HG02623 (cell line): ENCODE results near the gene SLC34A1.

ENCODE experiments used
- ATAC-seq: cut with Tn5 transposase; IDR thresholded peaks from one replicate; pipeline ENCODE4 v1.9.1; 2021; ENCODE audit warnings: moderate library complexity; ENCODE audit not compliant: unreplicated experiment

SLC34A1 gene

DNA sequence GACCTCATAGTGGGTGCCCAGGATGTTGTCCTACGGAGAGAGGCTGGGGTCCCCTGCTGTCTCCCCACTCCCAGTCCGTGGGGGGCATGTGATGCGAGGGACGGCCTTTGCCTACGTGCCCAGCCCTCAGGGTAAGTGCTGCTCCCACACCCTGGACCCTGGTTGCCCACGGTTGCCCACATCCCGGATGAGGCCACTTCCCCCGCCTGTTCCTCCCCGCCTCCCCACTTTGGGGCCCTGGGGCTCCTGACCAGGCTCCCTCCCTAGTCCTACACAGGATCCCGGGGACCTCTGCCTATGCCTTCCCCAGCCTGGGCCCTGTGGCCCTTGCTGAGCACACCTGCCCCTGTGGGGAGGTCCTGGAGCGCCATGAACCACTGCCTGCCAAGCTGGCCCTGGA lies 1.5 kb downstream of the SLC34A1 start:
- ATAC-seq, result no peak

DNA sequence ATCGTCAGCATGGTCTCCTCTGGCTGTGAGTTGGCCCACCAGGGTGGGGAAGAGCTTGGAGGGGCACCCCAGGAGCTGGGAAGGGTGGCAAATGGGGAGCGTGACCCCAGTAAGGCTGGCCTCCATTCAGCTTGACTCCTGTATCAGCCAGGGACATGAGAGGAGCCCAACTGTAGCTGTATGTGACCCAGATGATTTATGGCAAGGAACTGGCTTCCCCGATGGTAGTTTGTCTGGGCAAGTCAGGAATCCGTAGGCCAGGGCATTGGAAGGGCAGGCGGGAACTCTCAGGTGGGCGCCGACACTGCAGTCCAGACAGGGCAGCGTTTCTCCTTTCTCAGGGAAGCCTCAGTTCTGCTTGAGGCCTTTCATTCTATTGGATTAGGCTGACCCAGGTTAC lies 2.3 kb downstream of the SLC34A1 start:
- no peak for ATAC-seq

DNA sequence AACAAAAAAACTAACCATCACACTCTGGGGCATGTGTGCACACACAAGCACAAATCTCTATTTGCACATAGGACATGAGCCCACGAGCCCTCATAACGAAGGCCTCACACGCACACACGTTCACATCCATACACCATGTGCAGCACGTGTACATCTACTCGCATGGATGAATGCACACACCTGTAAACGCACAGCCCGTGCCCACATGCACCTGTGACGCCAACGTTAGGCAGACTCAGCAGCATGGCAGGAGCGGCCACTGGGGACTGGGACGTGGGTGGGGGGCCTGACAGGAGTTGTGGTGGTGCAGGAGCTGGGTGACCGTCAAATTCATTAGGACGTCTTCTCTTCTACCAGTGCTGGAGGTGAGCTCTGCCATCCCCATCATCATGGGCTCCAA lies 3.2 kb downstream of the SLC34A1 start:
- no peak for ATAC-seq

DNA sequence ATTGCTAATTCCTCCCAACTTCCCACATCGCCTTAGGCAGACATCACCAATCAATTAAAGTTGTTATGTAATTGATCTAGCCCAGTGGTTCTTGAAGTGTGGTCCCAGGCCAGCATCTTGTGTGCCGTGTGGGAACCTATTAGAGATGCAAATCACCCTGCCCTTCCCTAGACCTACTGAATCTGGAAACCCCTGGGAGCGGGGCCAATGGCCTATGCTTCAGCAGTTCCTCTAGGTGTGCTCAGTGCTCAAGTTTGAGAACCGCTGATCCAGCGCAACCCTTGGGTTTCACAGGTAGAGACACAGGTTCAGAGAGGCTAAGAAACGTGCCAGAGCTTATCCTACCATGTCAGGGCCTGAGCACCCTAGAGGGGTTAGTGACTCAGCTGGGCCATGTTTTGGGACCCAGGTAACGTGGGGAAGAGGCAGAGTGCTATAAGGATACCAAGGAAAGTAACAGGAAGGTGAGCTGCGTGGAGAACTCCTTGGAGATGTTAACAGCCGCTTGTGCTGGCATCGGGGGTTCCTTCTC lies 4.4 kb downstream of the SLC34A1 start:
- ATAC-seq, result no peak

DNA sequence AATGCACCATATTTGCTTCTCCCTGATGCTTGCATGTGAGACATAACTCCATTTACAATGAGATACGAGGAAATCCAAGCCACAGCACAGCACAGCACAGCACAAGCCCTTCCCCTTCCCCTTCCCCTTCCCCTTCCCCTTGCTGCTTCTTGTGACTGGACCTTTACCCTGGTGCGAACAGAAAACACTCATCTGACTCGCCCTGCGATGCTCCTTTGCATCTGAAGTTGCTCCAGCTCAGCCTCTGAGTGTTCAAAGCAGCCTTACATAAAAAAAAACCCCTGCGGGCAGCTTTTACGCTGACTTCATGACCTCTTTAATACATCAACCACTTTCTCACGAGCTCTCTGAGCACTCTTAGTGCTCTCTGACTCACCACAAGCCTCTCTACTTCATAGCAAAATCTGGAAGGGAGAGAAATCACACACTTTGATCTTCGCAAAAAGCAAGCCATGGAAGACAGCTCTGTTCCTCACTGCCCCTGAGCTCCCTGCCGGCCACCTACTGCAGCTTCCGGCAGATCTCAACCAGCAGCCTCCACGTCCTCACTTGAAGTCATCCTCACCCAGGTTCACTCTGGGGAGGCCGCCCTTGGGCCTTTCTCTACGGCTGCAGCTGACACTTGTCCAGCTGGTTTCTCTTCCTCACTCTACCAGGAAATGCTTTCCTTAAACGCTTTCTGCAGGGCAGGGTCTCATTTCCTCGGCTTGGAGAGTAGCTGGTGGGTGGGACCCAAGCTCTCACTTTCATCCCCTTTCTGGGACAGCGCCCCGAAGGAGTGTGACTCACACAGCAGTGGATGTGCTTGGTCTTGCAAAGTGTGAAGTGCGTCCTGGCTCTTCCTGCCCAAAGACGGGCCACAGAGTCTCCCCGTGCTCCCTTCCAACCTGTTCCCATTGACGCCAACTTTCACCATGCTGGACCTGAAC lies 5.3 kb downstream of the SLC34A1 start:
- no peak for ATAC-seq

DNA sequence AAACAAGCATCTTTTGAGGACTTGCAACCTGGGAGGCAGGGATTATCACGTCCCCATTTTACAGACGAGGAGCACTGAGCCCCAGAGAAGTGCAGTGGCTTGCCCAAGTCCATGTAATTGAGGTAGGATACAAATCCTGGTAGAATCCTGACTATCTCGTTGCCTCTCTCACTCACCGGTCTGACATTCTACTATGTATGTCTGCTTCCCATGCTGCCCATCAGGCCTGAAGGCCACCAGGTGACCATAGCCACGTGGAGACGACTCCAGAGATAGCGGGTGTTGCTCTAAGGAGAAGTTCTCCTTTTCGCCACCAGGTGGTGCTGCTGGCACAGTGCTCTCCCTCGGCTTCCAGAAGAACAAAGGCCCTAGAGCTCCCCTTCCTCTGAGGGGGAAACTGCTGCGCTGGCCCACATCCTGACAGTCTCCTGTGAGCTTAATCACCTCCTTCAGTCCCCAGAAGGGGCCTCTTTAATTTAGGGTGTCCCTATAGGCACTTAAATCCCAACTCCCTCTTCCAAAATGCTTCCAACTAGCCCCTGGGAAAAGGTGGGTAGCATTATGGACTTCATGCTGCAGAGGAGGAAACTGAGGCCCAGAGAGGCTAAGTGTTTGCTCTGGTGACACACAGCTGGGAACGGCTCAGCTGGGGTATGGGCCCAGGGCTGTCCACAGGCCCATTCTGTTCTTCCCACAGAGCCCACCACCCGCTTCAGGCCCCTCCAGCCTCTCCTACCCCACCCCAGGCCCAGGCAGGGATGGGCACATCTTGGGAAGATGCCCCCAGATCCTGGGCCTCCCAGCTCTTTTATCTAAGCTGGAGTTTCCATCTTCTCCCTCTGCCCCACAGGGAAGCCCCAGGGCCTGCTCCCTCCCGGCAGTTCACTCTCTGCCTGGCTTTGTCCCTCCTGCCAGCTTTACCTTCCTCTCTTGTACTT lies 6.4 kb downstream of the SLC34A1 start:
- no peak for ATAC-seq

DNA sequence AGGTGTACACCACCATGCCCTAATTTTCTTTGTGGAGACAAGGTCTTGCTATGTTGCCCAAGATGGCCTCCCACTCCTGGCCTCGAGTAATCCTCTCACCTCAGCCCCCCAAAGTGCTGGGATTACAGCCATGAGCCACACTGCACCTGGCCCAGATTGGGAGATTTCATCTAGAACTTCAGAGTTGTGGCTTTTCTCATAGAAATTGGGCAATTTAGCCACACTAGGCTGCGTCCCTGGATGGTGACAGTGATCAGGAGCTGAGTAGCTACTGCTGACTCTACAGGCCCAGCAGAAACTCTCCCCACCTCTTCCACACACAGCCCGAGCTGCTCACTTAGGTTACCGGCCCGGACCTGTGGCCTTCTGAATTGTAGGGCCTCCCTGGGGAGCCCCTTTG lies 8.5 kb downstream of the SLC34A1 start:
- ATAC-seq, result no peak

DNA sequence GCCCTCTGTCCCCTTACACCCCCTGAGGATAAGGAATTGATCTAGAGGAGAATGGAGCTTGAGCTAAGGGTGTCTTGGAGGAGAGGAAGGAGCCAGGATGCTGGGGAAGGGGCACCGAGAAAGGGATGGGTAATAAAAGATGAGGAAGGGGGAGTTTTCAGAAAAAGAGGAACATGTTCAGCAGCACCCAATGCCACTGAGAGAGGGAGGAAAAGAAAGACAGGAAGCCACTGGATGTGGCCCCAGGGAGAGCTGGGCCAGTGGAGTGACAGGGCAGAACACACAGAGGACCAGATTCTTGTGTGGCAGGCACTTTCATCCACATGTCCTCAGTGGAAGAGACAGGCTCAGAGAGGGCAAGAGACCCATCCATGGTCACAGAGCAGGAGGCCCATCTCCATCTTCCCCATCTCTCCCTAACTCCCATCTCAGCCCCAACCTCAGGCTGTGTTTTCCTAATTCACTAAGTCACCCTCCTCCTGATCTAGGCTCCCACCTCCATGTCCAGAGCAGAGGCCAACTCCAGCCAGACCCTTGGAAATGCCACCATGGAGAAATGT lies 9.1 kb downstream of the SLC34A1 start:
- no peak for ATAC-seq

DNA sequence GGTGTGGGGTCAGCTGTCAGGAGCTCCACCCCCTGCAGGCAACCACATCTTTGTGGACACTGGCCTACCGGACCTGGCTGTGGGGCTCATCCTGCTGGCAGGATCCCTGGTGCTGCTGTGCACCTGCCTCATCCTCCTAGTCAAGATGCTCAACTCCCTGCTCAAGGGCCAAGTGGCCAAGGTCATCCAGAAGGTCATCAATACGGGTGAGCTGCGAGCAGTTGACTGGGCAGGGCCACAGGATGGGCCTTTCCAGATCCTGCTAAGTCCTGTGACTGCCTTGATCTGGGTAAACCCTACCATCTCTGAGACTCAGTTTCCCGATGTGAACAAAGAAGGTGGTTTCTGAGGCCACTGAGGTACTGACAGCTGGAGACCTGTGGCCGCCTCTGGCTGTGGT lies 9.8 kb downstream of the SLC34A1 start:
- no peak for ATAC-seq

DNA sequence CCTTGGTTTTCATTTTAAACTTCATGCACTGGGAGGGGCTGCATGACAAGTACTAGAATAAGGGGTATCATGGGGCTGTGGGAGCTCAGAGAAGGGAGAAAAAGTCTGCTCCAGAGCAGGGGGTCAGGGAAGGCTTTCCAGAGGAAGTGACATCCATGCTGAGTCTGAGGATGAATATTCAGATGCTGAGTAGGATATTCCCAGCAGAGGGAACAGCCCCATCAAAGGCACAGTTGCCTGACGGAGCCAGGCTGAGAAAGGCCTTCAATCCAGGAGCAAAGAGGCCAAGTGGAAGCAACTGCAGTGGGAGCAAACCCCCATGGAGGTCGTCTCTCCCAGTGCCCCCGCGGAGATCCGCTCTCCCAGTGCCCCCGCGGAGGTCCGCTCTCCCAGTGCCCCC lies 11.8 kb downstream of the SLC34A1 start:
- ATAC-seq, result no peak

DNA sequence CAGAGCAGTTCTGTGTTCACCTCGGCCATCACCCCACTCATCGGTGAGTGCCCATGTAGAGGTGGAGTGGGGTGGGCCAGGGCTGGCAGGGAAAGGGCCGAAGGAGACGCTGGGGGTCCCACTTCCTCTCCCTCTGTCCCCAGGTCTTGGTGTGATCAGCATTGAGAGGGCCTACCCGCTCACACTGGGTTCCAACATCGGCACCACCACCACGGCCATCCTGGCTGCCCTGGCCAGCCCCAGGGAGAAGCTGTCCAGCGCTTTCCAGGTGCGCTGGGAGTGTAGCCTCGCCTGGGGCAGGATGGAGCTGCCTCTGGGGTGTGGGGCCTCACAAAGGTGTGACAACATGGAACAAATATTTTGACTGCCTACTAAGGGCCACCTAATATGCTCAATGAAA lies 12.6 kb downstream of the SLC34A1 start:
- ATAC-seq, result no peak

DNA sequence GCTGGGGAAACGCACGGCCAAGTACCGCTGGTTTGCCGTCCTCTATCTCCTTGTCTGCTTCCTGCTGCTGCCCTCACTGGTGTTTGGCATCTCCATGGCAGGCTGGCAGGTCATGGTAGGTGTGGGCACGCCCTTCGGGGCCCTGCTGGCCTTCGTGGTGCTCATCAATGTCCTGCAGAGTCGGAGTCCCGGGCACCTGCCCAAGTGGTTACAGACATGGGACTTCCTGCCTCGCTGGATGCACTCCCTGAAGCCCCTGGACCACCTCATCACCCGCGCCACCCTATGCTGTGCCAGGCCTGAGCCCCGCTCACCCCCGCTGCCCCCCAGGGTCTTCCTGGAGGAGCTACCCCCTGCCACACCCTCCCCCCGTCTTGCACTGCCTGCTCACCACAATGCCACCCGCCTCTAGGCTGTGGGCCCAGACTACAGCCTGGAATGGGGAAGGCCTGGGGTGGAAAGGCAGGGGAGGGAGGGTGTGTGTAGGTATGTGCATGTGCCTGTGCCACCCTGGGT lies 13.7 kb downstream of the SLC34A1 start:
- no peak for ATAC-seq

DNA sequence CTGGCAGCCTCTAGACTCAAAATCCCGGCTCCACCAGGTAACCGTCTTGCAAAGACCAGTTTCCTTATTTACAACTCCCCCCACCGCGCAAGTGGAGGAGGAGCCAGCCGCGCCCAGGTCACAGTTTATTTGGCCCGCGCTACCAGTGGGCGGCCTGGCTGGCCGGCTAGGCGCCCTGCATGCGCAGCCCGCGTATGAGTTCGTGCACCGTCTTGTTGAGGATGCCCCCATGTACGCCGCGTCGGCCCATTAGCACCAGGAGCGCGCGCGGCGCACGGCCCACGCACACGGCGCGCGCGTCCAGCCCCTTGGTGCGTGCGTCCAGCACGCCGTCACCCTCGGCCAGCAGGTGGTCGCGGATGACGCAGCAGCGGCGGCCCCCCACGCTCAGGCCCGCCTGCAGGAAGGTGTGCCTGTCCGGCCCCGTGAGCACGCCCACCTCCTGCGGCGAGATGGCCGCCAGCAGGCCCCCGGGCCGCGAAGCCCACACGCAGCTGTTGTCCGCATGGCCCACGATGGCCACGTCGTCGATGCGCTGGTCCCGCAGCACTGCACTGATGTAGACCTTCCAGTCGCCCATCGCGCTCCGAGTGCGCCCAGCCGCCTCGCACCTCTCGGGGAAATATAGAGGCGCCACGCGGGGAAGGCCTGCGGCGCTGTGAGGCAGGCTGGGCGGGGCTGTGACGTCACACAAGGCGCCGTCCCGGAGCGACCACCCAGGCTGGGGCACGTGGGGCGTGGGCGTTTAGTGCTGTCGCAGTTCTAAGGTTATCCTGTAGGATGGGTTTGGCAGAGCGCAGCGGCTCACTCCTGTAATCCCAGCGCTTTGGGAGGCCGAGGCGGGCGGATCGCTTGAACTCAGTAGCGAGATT lies 16.0 kb downstream of the SLC34A1 start, which contains the start of gene PFN3:
Gene PFN3 (minus strand): TSS at position 665 of the 872 bp plus-strand sequence. CDS start 85 bp downstream, at position 580.
- ATAC-seq, result no peak

DNA sequence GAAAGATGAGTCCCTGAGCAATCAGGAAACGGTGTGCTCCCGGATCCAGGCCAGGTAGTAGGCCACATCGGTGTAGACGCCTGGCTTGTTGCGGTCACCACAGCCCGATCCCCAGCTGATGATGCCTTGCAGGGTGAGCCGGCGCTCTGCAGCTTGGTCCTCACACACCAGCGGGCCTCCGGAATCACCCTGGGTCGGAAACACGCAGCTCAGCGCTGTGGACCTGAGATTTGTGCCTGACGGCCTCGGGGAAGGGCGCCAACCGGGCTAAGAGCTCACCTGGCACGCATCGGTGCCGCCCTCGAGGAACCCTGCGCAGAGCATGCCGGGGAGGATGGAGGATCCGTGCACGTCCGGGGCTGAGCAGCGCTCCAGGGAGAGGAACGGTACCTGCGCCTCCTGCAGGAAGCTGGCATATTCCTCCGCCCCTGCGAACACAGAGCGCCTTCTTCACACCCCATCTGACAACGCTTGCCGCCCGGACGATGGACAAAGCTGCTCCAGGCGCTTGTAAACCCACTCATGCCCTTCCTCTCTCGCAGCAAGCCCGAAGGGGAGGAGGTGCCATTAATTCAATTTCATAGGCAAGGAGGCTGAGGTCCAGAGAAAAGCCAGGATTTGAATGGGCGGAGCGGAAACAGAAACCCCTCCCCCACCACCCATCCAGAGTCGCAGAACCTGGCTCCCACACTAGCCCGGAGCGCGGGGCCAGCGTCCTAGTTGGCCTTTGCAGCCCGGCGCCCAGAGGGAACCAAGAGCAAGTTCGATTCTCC lies 18.2 kb downstream of the SLC34A1 start:
- no peak for ATAC-seq

DNA sequence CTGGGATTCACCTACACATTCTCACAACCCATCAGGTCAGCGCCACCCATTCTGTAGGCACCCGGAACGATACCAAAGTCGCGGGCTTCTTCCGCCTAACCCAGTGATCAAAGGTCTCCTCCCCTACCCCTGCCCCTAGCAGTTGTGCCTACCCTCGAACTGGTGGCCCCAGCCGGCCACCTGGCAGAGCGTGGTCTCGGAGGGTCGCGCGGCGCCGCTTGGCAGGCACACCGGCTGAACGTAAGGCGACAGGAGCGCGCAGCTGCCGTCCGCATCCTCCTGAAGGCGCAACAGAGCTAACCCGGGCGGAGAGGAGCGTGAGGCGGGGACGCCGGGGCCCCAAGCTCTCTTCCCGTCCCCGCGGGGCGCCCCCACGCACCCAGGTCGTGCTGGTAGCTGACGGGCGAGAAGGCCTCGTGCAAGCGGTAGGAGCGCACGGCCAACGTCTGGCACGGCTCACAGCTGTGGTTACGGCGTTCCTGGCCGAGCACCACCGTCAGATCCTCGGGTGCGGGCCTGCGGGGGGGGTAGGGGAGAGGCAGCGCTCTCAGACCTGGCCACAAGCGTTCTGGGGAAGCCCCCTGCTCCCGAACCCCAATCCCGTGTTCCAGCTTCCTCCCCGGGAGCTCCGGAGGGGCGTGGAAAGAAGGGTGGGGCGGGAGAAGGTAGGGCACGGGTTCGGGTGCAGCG lies 19.0 kb downstream of the SLC34A1 start:
- no peak for ATAC-seq

DNA sequence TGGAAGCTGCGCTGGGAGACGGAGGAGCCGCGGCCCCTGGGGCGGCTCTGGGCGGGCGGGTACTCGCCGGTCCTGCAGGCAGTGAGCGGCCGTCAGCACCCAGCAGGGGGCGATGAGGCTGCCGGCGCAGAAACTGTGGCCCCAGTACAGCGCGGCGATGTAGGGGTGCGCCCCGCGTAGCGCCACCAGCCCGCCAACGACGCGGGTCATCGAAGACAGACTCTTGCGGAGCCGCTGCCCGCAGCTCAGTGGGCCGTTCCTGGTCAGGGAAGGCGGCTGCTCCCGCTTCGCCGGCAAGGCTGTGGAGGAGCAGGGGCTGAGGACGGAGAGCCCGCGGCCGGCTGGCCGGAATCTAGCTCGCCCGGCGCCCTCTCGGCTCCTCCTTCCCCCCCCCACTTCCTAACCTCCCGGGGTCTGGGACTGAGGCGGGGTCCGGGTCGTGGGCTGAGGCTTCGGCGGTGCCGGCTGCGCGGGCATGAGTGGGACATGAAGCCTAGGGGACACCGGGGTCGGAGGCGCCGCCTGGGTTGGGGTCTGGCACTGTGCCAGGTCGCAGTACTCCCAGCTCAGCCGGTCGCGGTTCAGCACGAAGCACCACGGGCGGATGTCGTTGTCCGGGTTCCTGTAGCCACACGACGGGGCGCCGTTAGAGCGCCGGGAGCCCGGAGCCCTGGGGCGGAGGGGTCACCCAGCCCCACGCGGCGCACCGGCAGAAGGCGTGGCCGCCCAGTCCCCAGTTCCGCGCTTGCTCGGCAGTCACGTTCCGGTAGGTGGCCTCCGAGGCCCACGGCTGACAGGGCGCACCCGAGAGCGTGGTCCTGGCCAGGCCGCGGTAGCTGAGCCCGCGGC lies 19.8 kb downstream of the SLC34A1 start:
- peak; percentile 72 for ATAC-seq

DNA sequence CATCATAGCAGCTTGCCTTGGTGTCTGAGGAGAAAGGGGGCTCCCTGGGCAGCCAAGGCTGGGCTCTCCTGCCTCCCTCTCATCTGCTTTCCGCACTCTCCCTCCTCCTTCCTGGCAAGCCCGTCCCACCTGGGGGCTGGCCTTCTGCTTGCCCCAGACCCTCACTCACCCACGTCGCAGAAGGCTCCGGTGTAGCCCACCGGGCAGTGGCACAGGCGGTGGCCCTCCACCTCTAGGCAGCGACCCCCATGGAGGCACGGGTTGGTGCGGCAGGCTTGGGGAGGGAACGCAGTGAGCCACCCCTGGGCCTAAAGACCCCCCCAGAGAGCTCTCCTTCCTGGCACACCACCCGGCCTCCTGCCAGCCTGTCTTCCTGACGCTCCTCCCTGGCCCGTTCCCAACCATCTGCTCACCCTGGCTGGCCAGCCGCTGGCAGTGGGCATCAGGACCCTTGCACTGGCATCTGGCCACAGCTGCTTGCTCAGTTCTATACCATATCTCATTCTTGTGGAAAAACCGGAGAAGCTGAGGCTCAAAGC lies 20.5 kb downstream of the SLC34A1 start:
- no peak for ATAC-seq
